ENCODE measurements around the gene SERPINI1. TPM values are rescaled to one million over a fixed set of nuclear protein-coding genes. Genes with fewer than 3 reads are reported as not detected.

The SERPINI1 gene
- total and polyA plus RNA-seq, 3 experiments from 2014 or later = 1.7 to 13.7 (median 1.9) TPM

DNA sequence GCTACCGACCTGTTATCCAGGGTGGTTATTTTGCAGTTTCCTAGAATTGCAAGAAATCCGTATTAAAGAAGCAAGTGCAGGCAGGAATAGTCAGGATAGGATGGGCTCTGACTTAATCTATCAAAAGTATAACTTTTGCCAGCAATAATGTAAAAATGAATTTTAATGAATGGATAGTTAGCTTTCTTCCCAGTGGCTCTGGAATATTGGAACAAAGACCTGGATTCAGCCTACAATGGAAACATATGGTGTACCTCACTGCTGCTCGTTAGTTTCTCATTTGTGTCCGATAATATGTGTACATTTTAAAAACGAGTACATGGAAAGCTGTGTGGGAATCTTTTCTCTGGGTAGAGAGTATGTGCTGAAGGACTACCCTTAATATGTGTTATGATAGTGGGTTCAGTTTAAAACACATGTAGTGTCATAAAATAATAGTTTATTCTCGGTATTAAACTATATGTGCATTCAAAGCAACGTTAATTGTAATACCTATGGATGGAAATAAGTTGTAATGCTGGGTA is 805 bp downstream of the SERPINI1 start:
- CTCF ChIA-PET = interaction anchor here (1.1 to 1.9 kb wide), 3 partner anchors 18 to 53 kb away, joined by 3 to 4 read pairs (median 3); no protein-coding TSS in a partner anchor
- no peak for DNase-seq
- Histone ChIP-seq H3K27ac (ENCODE audit: low read depth, low read length) (no peak overlapping the region), H3K9me3 (ENCODE audit: low read length) (no peaks in the 10 kb centered on the region), H3K4me3 (ENCODE audit: low read length) (peak overlapping the region; percentile 75), H3K4me1 (ENCODE audit: insufficient read depth, low read length) (peaks cover 28% of the 10 kb centered on the region), H3K36me3 (ENCODE audit: insufficient read depth, low read length) (no peaks in the 10 kb centered on the region), H3K27me3 (ENCODE audit: insufficient read depth, low read length, poor library complexity, severe bottlenecking) (no peaks in the 10 kb centered on the region)
- no peaks in the 10 kb centered on the region for H3K9me3 Mint-ChIP-seq
- H3K4me1 Mint-ChIP-seq = peaks cover 9 to 15% (median 12%) of the 10 kb centered on the region in 3 donors
- H3K36me3 Mint-ChIP-seq = peaks cover 0 to 6% (median 2%) of the 10 kb centered on the region in 3 donors
- H3K4me3 Mint-ChIP-seq = peak overlapping the region in 1 of 7 donors; percentile 34
- no peaks in the 10 kb centered on the region for H3K27me3 Mint-ChIP-seq
- POLR2A ChIA-PET = no interaction called here
- no peak overlapping the region for H3K27ac Mint-ChIP-seq

GRCh38 chr3:167736997-167737396 is 1.5 kb downstream of the SERPINI1 start:
- CTCF ChIA-PET = no interaction called here
- Histone ChIP-seq H3K27ac (ENCODE audit: low read depth, low read length) (no peak overlapping the region), H3K9me3 (ENCODE audit: low read length) (no peaks in the 10 kb centered on the region), H3K27me3 (ENCODE audit: insufficient read depth, low read length, poor library complexity, severe bottlenecking) (no peaks in the 10 kb centered on the region), H3K36me3 (ENCODE audit: insufficient read depth, low read length) (no peaks in the 10 kb centered on the region), H3K4me3 (ENCODE audit: low read length) (no peak overlapping the region), H3K4me1 (ENCODE audit: insufficient read depth, low read length) (peaks cover 28% of the 10 kb centered on the region)
- peak overlapping the region in 1 of 8 donors; percentile 17 for H3K27ac Mint-ChIP-seq
- no peaks in the 10 kb centered on the region for H3K27me3 Mint-ChIP-seq
- no peaks in the 10 kb centered on the region for H3K9me3 Mint-ChIP-seq
- peaks cover 9 to 15% (median 12%) of the 10 kb centered on the region in 3 donors for H3K4me1 Mint-ChIP-seq
- no peak for DNase-seq
- POLR2A ChIA-PET = no interaction called here
- H3K36me3 Mint-ChIP-seq = peaks cover 0 to 5% (median 0%) of the 10 kb centered on the region in 3 donors
- peak overlapping the region in 6 of 7 donors; percentile 21 to 75 (median 40) for H3K4me3 Mint-ChIP-seq

- Histone ChIP-seq H3K4me3 (ENCODE audit: low read length) (no peak overlapping the region), H3K4me1 (ENCODE audit: insufficient read depth, low read length) (peaks cover 19% of the 10 kb centered on the region), H3K9me3 (ENCODE audit: low read length) (no peaks in the 10 kb centered on the region), H3K36me3 (ENCODE audit: insufficient read depth, low read length) (no peaks in the 10 kb centered on the region), H3K27me3 (ENCODE audit: insufficient read depth, low read length, poor library complexity, severe bottlenecking) (no peaks in the 10 kb centered on the region), H3K27ac (ENCODE audit: low read depth, low read length) (no peak overlapping the region)
- Mint-ChIP-seq H3K36me3 (no peaks in the 10 kb centered on the region), H3K4me3 (peak overlapping the region in 1 of 7 donors; percentile 35), H3K4me1 (peaks cover 9 to 15% (median 12%) of the 10 kb centered on the region in 3 donors), H3K9me3 (no peaks in the 10 kb centered on the region), H3K27ac (peak overlapping the region in 1 of 8 donors; percentile 5), H3K27me3 (no peaks in the 10 kb centered on the region)
- DNase-seq = no peak
- ChIA-PET CTCF (no interaction called here), POLR2A (no interaction called here)
Measured at GRCh38 chr3:167738037-167738436, 2.5 kb downstream of the SERPINI1 start.

DNA sequence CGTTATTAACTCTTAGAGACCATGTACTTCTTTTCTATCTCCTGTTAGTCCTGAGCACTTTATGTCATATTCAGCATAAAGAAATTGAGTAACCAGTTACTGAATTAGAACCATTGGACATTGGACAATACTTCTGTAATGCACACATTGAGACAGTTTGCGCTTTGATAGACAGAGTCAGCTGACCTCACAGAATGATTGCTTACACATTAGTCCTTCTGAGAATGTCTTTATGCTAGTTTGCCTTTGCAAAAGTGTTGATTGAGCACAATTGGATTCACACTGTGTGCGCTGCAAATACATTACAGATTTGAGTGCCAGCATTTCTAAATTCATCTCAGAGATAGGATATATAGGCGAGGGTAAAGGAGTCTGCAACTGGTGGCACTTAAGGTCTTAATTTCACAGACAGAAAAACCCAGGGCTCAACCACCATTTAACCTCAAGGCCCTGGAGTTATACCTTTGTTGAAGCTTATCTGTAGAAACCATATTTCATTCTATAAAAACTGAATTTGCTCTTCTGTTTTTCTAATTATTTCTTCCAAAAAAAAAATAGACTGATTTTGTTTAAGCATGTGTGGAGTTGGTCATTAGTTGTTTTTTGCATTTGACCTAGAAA is 3.8 kb downstream of the SERPINI1 start:
- H3K9me3 Mint-ChIP-seq = no peaks in the 10 kb centered on the region
- no peaks in the 10 kb centered on the region for H3K36me3 ChIP-seq (ENCODE audit: insufficient read depth, low read length)
- no peak overlapping the region for H3K27ac Mint-ChIP-seq
- H3K4me3 ChIP-seq (ENCODE audit: low read length) = no peak overlapping the region
- H3K27me3 ChIP-seq (ENCODE audit: insufficient read depth, low read length, poor library complexity, severe bottlenecking) = no peaks in the 10 kb centered on the region
- H3K27ac ChIP-seq (ENCODE audit: low read depth, low read length) = no peak overlapping the region
- no peaks in the 10 kb centered on the region for H3K9me3 ChIP-seq (ENCODE audit: low read length)
- no peak overlapping the region for H3K4me3 Mint-ChIP-seq
- H3K4me1 ChIP-seq (ENCODE audit: insufficient read depth, low read length) = peaks cover 7% of the 10 kb centered on the region
- no peak for DNase-seq
- ChIA-PET CTCF (interaction anchor here (2.2 kb wide), 1 partner anchor 16 kb away, joined by 5 read pairs; no protein-coding TSS in a partner anchor), POLR2A (no interaction called here)
- H3K27me3 Mint-ChIP-seq = no peaks in the 10 kb centered on the region
- H3K36me3 Mint-ChIP-seq = no peaks in the 10 kb centered on the region
- H3K4me1 Mint-ChIP-seq = peaks cover 9 to 15% (median 12%) of the 10 kb centered on the region in 3 donors

- ChIA-PET POLR2A (no interaction called here), CTCF (interaction anchor here (0.8 to 2.2 kb wide), 6 partner anchors 8 to 361 kb away, joined by 3 to 5 read pairs (median 4); partner anchors contain the start of gene ZBBX)
- H3K27me3 Mint-ChIP-seq = no peaks in the 10 kb centered on the region
Measured at GRCh38 chr3:167740961-167741587, 5.6 kb downstream of the SERPINI1 start.

DNA sequence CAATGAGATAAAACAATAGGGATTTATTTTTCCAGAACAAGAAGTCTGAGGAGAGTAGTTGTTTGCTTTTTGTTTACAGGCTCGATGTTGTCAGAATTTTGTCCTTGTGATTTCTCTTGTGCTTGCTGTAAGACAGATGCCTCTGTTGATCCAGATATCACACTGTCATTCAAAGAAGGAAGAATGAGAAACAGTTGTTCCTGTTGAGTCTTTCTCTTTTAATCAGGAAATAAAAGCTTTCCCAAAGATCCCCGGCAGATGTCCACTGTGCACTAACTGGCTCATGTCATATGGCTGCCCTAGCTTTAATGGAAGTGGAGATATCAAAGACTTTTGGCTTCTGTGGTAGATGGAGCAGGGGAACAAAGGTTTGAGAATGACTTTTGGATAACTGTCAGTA is 6.8 kb downstream of the SERPINI1 start:
- H3K4me3 Mint-ChIP-seq = no peak overlapping the region
- Histone ChIP-seq H3K36me3 (ENCODE audit: insufficient read depth, low read length) (no peaks in the 10 kb centered on the region), H3K27me3 (ENCODE audit: insufficient read depth, low read length, poor library complexity, severe bottlenecking) (no peaks in the 10 kb centered on the region), H3K4me3 (ENCODE audit: low read length) (no peak overlapping the region), H3K4me1 (ENCODE audit: insufficient read depth, low read length) (no peaks in the 10 kb centered on the region), H3K9me3 (ENCODE audit: low read length) (no peaks in the 10 kb centered on the region), H3K27ac (ENCODE audit: low read depth, low read length) (no peak overlapping the region)
- H3K27ac Mint-ChIP-seq = no peak overlapping the region
- no peak for DNase-seq
- H3K9me3 Mint-ChIP-seq = no peaks in the 10 kb centered on the region
- peaks cover 4 to 15% (median 9%) of the 10 kb centered on the region in 3 donors for H3K4me1 Mint-ChIP-seq
- H3K27me3 Mint-ChIP-seq = no peaks in the 10 kb centered on the region
- H3K36me3 Mint-ChIP-seq = no peaks in the 10 kb centered on the region
- ChIA-PET POLR2A (no interaction called here), CTCF (interaction anchor here (1.2 kb wide), 1 partner anchor 25 kb away, joined by 3 read pairs; no protein-coding TSS in a partner anchor)

More at GRCh38 chr3:167740961-167741587, 5.6 kb downstream of the SERPINI1 start:
- Histone ChIP-seq H3K27ac (ENCODE audit: low read depth, low read length) (no peak overlapping the region), H3K27me3 (ENCODE audit: insufficient read depth, low read length, poor library complexity, severe bottlenecking) (no peaks in the 10 kb centered on the region), H3K4me1 (ENCODE audit: insufficient read depth, low read length) (peaks cover 7% of the 10 kb centered on the region), H3K36me3 (ENCODE audit: insufficient read depth, low read length) (no peaks in the 10 kb centered on the region), H3K4me3 (ENCODE audit: low read length) (no peak overlapping the region), H3K9me3 (ENCODE audit: low read length) (no peaks in the 10 kb centered on the region)
- Mint-ChIP-seq H3K4me3 (peak overlapping the region in 1 of 7 donors; percentile 18), H3K27ac (no peak overlapping the region), H3K36me3 (no peaks in the 10 kb centered on the region), H3K9me3 (no peaks in the 10 kb centered on the region), H3K4me1 (peaks cover 9 to 15% (median 12%) of the 10 kb centered on the region in 3 donors)
- DNase-seq = peak in 1 of 5 donors; percentile 29

DNA sequence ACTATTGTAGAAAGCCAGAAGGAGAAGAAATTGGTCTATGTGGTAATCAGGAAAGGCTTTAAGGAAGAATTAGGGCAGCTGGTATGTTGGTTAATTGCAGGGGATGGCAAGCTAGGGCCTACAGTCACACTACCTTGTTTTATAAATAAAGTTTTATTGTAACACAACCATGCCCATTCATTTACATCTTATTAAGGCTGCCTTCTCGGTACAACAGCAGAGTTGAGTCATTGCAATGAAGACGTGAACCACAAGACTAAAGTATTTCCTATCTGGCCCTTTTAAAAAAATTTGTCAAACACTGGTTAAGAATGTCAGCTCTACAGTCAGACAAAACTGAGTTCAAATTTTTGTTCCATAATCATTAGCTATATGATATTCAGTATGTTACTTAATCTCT is 8.3 kb downstream of the SERPINI1 start:
- Histone ChIP-seq H3K27ac (ENCODE audit: low read depth, low read length) (no peak overlapping the region), H3K4me1 (ENCODE audit: insufficient read depth, low read length) (no peaks in the 10 kb centered on the region), H3K36me3 (ENCODE audit: insufficient read depth, low read length) (no peaks in the 10 kb centered on the region), H3K27me3 (ENCODE audit: insufficient read depth, low read length, poor library complexity, severe bottlenecking) (no peaks in the 10 kb centered on the region), H3K4me3 (ENCODE audit: low read length) (no peak overlapping the region), H3K9me3 (ENCODE audit: low read length) (no peaks in the 10 kb centered on the region)
- CTCF ChIA-PET = no interaction called here
- Mint-ChIP-seq H3K27me3 (no peaks in the 10 kb centered on the region), H3K9me3 (no peaks in the 10 kb centered on the region), H3K4me3 (no peak overlapping the region), H3K27ac (no peak overlapping the region), H3K36me3 (no peaks in the 10 kb centered on the region), H3K4me1 (peaks cover 0 to 8% (median 5%) of the 10 kb centered on the region in 3 donors)
- DNase-seq = no peak
- POLR2A ChIA-PET = no interaction called here

DNA sequence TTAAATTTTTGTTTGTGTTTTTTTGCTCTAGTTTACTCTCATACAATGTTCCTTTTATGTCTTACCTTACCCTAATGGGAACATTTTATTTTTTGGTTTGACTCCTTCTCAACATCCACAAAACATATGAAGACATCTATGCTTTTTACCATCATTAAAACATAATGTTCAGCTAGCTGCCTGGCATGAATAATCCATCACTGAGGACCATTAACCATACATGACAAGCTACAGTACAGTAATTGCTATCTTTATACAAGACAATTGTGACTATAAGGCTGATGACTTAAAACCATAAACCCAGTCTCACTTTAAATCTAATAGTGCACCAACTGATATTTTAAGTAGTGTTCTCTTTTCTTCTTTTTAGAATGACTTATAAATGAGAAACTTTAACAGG is 13.7 kb downstream of the SERPINI1 start:
- no peaks in the 10 kb centered on the region for H3K36me3 ChIP-seq (ENCODE audit: insufficient read depth, low read length)
- H3K27ac ChIP-seq (ENCODE audit: low read depth, low read length) = no peak overlapping the region
- DNase-seq = no peak
- H3K4me3 ChIP-seq (ENCODE audit: low read length) = no peak overlapping the region
- Mint-ChIP-seq H3K36me3 (peaks cover 0 to 3% (median 0%) of the 10 kb centered on the region in 3 donors), H3K4me1 (peaks cover 7 to 12% (median 12%) of the 10 kb centered on the region in 3 donors), H3K9me3 (no peaks in the 10 kb centered on the region), H3K27me3 (no peaks in the 10 kb centered on the region), H3K27ac (no peak overlapping the region), H3K4me3 (no peak overlapping the region)
- no peaks in the 10 kb centered on the region for H3K4me1 ChIP-seq (ENCODE audit: insufficient read depth, low read length)
- no peaks in the 10 kb centered on the region for H3K27me3 ChIP-seq (ENCODE audit: insufficient read depth, low read length, poor library complexity, severe bottlenecking)
- CTCF ChIA-PET = interaction anchor here (1.0 to 1.3 kb wide), 2 partner anchors 8 to 369 kb away, joined by 3 read pairs; partner anchors contain the start of gene ZBBX
- POLR2A ChIA-PET = interaction anchor here (1.0 kb wide), 1 partner anchor 14 kb away, joined by 3 read pairs; the partner anchor contains the start of gene SERPINI1
- no peaks in the 10 kb centered on the region for H3K9me3 ChIP-seq (ENCODE audit: low read length)
